Cardiac fibroblast (primary cell): ENCODE data around the gene NRGN.
A peak's percentile ranks its signal among the peaks of the same experiment; 100 is the strongest.
"Not testable (repeated sequence)": the region's sequence is repeated elsewhere in the genome, so short reads cannot be mapped to it uniquely, and the experiment has no call there.

Experiments
- DNase-seq, 2 donors: peaks; one replicate each; pipeline versions ENCODE4 v3.0.0 to v3.0.0-alpha.2; 2010; ENCODE audit warnings: low read depth in 2 of 2
- H3K4me3 ChIP-seq, 2 donors: replicated peaks in 1 of 2; 1 replicate in 1 of 2; 2 replicates in 1 of 2; pipeline ENCODE4 v1.5.1; 2011; ENCODE audit warnings: low read depth in 2 of 2, low read length in 2 of 2, mild to moderate bottlenecking in 2 of 2, moderate library complexity in 1 of 2
- CTCF ChIP-seq: IDR thresholded peaks from one replicate; pipeline ENCODE4 v1.5.1; 2011; ENCODE audit warnings: low read depth, mild to moderate bottlenecking, low read length, inconsistent platforms

The NRGN gene

GRCh38 chr11:124766156-124766555, 26.4 kb downstream of the NRGN start:
- DNase-seq, result no peak
- no peak for TF ChIP-seq CTCF
- H3K4me3 ChIP-seq, result no peak overlapping the region

GRCh38 chr11:124768914-124769313, 29.2 kb downstream of the NRGN start:
- no peak overlapping the region for H3K4me3 ChIP-seq
- no peak for DNase-seq
- no peak for TF ChIP-seq CTCF

GRCh38 chr11:124769806-124770774, 30.3 kb downstream of the NRGN start:
- peak; percentile 58 to 86 for DNase-seq
- no peak overlapping the region for H3K4me3 ChIP-seq
- no peak for TF ChIP-seq CTCF

DNA sequence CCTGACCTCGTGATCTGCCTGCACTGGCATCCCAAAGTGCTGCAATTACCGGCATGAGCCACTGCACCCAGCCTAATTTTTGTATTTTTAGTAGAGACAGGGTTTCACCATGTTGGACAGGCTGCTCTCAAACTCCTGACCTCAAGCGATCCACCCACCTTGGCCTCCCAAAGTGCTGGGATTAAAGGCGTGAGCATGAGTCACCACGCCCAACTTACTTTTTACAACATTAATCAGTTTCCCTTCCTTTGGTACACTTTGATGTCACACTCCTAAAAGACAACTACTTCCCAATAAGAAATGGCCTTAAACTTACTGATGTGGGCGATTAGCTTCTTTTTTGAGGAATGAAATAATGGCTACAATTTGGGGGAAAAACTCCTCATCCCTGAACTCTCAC, 31.2 kb downstream of the NRGN start:
- H3K4me3 ChIP-seq, DNase-seq: not testable (repeated sequence)

DNA sequence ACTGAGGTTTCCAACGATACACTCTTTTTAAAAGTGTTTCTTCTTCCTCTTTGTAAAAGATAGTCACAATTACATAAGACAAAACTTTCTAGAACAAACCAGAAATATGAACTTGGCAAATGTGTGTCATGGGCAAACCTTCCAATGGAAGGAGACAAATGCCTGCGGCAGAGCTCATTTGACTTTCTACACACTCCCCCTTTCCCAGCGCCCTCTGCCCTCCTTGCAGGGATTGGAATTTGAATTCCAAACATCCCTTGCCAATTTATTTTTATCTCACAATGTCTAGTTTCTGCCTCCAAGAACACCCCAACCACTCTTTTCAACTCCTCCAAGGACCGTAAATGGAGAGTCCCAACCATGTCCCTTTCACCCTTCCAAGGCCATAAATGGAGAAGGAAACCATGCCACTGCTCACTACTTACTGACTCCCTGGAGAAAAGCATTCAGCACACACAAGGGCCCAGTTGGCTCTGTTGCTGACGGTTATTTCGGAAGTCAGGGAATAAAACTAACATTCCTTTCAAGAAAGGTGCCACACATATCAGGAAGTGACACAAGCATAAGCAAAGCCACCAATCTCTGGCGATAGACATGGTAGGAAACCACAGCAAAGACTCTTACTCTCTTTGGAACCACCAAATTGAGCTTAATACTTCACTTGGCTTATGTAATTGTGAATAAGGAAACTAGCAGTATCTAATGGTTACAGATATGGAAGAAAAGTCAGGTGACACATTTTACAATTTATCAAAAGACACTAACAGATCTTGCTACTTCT, 37.3 kb downstream of the NRGN start:
- no peak overlapping the region for H3K4me3 ChIP-seq
- DNase-seq, result no peak
- no peak for TF ChIP-seq CTCF

GRCh38 chr11:124778281-124778680, 38.5 kb downstream of the NRGN start:
- TF ChIP-seq CTCF, result peak; percentile 27
- H3K4me3 ChIP-seq, result no peak overlapping the region
- no peak for DNase-seq

DNA sequence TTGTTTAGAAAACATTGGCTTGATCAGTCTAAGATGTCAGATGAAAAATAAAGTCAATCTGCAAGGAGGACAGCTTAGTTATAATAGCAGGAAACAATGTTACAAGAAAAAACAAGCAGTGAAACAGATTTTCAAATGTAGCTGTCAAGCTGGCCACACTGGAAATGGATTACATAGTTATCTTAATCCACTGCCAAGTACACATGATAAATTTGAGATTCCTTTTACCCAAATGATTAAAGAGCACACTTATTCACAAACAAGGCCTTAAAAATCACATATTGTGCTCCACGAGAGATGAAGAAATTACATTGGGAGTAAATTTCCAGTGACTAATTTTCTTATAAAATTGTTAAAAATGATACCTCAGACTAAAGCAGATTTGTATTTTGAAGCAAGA, 39.8 kb downstream of the NRGN start:
- H3K4me3 ChIP-seq, result no peak overlapping the region
- TF ChIP-seq CTCF, result no peak
- DNase-seq, result peak in 1 of 2 donors; percentile 36
